Naive thymus-derived CD8-positive, alpha-beta T cell (primary cell): ENCODE results near the gene SLC49A4. TPM values are rescaled to one million over a fixed set of nuclear protein-coding genes. Genes with fewer than 3 reads are reported as not detected.

ENCODE experiments used
- ATAC-seq, 2 donors: fragments of 150-1000 bp; cut with Tn5 transposase in 1 of 2; sonication (Bioruptor Pico), chemical (Tn5 transposase) in 1 of 2; 1 replicate in 1 of 2; 2 replicates in 1 of 2; pipeline ENCODE4 v1.10.0; 2021; ENCODE audit warnings: mild to moderate bottlenecking in 2 of 2, moderate library complexity in 2 of 2
- POLR2A ChIA-PET: fragments of 350-600 bp; sonication (Branson Sonifier 250); formaldehyde crosslinking; loops from one replicate; lab custom pipeline; 2021; ENCODE audit warnings: antibody characterized with exemption; lab: Charles Lee
- DNase-seq, 10 donors: peaks; one replicate each; pipeline versions ENCODE4 v3.0.0 to v3.0.0-alpha.2; 2020 to 2022
- H3K27ac Mint-ChIP-seq, 10 donors: one replicate each; pipeline ENCODE4 v1.8.0; 2020 to 2022; ENCODE audit warnings: mild to moderate bottlenecking in 10 of 10, mixed read lengths in 10 of 10, moderate library complexity in 4 of 10, inconsistent platforms in 1 of 10
- H3K27me3 Mint-ChIP-seq, 5 donors: one replicate each; pipeline ENCODE4 v1.8.0; 2021 to 2022; ENCODE audit warnings: mixed read lengths in 5 of 5
- H3K36me3 Mint-ChIP-seq, 3 donors: one replicate each; pipeline ENCODE4 v1.8.0; 2020 to 2022; ENCODE audit warnings: mixed read lengths in 3 of 3, mild to moderate bottlenecking in 2 of 3, inconsistent platforms in 1 of 3
- H3K4me1 Mint-ChIP-seq, 4 donors: one replicate each; pipeline ENCODE4 v1.8.0; 2021 to 2022; ENCODE audit warnings: mixed read lengths in 4 of 4
- H3K4me3 Mint-ChIP-seq, 10 donors: one replicate each; pipeline ENCODE4 v1.8.0; 2020 to 2022; ENCODE audit warnings: mild to moderate bottlenecking in 10 of 10, mixed read lengths in 10 of 10, moderate library complexity in 6 of 10, inconsistent platforms in 1 of 10
- H3K9me3 Mint-ChIP-seq, 9 donors: one replicate each; pipeline ENCODE4 v1.8.0; 2020 to 2022; ENCODE audit warnings: mixed read lengths in 9 of 9, mild to moderate bottlenecking in 3 of 9, inconsistent platforms in 1 of 9, moderate library complexity in 1 of 9
- polyA plus RNA-seq, 3 donors: library from polyadenylated mRNA; unstranded; fragments of 300-500 nt; fragmentation: Illumina TruSeq; gene quantifications; one replicate each; pipeline ENCODE4 v1.2.3, GENCODE V29; 2021
- total RNA-seq, 8 experiments: library from RNA in 2 of 8; stranded (reverse) in 2 of 8; gene quantifications; one replicate each; pipeline ENCODE4 v1.2.3 and lab custom pipeline; 2021 to 2026

The SLC49A4 gene
- total and polyA plus RNA-seq, 5 experiments from 2014 or later = 1.3 to 8.7 (median 2.5) TPM

GRCh38 chr3:122918576-122919290 lies 123.9 kb downstream of the SLC49A4 start:
- Mint-ChIP-seq H3K4me3 (no peak overlapping the region), H3K36me3 (peaks cover 0 to 6% (median 0%) of the 10 kb centered on the region in 3 donors), H3K4me1 (peaks cover 4 to 17% (median 14%) of the 10 kb centered on the region in 4 donors), H3K9me3 (no peaks in the 10 kb centered on the region), H3K27ac (no peak overlapping the region), H3K27me3 (peaks cover 17 to 42% (median 27%) of the 10 kb centered on the region in 5 donors)
- POLR2A ChIA-PET = no interaction called here
- DNase-seq = no peak
- ATAC-seq = no peak

- POLR2A ChIA-PET = no interaction called here
- H3K4me3 Mint-ChIP-seq = no peak overlapping the region
- no peak for DNase-seq
- H3K4me1 Mint-ChIP-seq = peaks cover 4 to 15% (median 14%) of the 10 kb centered on the region in 4 donors
- H3K36me3 Mint-ChIP-seq = peaks cover 0 to 2% (median 0%) of the 10 kb centered on the region in 3 donors
- H3K27me3 Mint-ChIP-seq = peaks cover 15 to 36% (median 24%) of the 10 kb centered on the region in 5 donors
- ATAC-seq = no peak
- H3K27ac Mint-ChIP-seq = no peak overlapping the region
- H3K9me3 Mint-ChIP-seq = no peaks in the 10 kb centered on the region
Measured at GRCh38 chr3:122919291-122919610, 124.4 kb downstream of the SLC49A4 start.

DNA sequence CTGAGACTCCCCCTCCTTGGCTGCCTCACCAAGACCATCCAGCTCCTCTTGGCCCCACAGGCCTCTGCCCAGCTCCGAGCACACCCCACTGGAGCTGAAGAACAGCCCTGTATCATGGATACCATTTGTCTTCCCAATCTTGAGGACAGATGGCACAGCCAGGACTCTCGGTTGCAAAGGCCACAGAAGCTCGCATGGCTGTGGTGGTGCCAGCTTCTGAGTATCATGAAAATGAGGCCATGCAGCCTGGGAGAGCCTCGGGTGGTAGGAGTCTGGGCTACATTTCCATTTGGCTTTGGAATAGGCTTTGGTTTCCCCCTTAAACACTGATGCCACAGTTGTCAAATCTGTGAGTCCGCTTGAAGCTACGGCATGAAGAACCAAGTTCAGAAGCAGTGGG lies 126.1 kb downstream of the SLC49A4 start:
- POLR2A ChIA-PET = no interaction called here
- peaks cover 15 to 32% (median 23%) of the 10 kb centered on the region in 5 donors for H3K27me3 Mint-ChIP-seq
- H3K9me3 Mint-ChIP-seq = no peaks in the 10 kb centered on the region
- no peak overlapping the region for H3K4me3 Mint-ChIP-seq
- DNase-seq = no peak
- H3K27ac Mint-ChIP-seq = no peak overlapping the region
- ATAC-seq = no peak
- peaks cover 2 to 12% (median 10%) of the 10 kb centered on the region in 4 donors for H3K4me1 Mint-ChIP-seq
- H3K36me3 Mint-ChIP-seq = no peaks in the 10 kb centered on the region

DNA sequence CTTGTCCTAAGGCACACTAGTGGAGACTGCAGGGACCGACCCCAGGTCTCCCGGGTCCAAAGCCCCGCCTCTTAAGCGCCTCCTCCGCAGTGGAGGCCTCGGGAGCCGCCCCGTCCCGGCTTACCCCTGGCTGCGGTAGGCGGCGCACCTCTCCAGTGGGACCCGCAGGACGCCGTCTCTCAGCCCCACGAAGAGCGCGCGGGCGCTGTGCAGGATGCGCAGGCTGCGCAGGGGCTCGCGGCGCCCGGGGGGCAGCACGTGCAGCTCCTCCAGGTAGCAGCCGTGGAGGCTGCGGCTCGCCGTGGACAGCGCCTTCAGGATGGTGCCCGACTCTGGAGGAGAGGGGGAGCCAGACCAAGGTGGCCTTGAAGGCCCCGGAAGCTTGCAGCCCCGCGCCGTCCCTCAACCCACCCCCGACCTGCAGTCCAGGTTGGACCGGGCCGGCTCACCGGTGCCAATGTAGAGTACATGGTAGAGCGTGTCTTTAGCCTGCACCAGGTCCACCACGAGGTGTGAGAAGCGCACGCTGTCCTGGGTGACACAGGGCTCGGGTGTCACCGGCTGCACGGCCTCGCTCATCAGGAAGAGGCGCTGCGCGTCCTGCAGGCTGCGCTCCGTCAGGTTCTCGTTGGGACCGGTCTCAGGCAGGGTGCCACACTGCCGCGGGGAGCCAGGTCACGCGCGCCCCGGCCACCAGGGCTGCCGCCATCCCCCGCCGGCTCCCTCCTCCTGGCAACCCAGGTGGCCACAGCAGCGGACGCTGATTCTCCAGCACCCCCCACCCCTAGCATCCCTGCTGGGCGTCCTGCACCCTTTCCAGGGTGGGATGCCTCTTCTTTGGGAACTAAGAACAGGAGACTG lies 127.2 kb downstream of the SLC49A4 start:
- H3K36me3 Mint-ChIP-seq = no peaks in the 10 kb centered on the region
- H3K4me3 Mint-ChIP-seq = peak overlapping the region in 6 of 10 donors; percentile 32 to 60 (median 41)
- H3K4me1 Mint-ChIP-seq = peaks cover 0 to 7% (median 4%) of the 10 kb centered on the region in 4 donors
- DNase-seq = peak in 1 of 10 donors; percentile 25
- ATAC-seq = peak; percentile 68 to 75
- H3K27me3 Mint-ChIP-seq = peaks cover 15 to 32% (median 23%) of the 10 kb centered on the region in 5 donors
- no peaks in the 10 kb centered on the region for H3K9me3 Mint-ChIP-seq
- POLR2A ChIA-PET = no interaction called here
- H3K27ac Mint-ChIP-seq = peak overlapping the region in 1 of 10 donors; percentile 24

- no peak for ATAC-seq
- H3K9me3 Mint-ChIP-seq = no peaks in the 10 kb centered on the region
- DNase-seq = no peak
Measured at GRCh38 chr3:122923611-122924010, 128.7 kb downstream of the SLC49A4 start.

GRCh38 chr3:122924056-122924455 lies 129.2 kb downstream of the SLC49A4 start:
- DNase-seq = no peak
- POLR2A ChIA-PET = no interaction called here
- no peaks in the 10 kb centered on the region for H3K36me3 Mint-ChIP-seq
- H3K27me3 Mint-ChIP-seq = peaks cover 15 to 26% (median 21%) of the 10 kb centered on the region in 5 donors
- peaks cover 0 to 7% (median 4%) of the 10 kb centered on the region in 4 donors for H3K4me1 Mint-ChIP-seq
- no peak overlapping the region for H3K4me3 Mint-ChIP-seq
- no peak for ATAC-seq
- no peak overlapping the region for H3K27ac Mint-ChIP-seq
- H3K9me3 Mint-ChIP-seq = no peaks in the 10 kb centered on the region

More at GRCh38 chr3:122923611-122924010, 128.7 kb downstream of the SLC49A4 start:
- POLR2A ChIA-PET = no interaction called here
- Mint-ChIP-seq H3K27ac (no peak overlapping the region), H3K4me3 (no peak overlapping the region), H3K4me1 (peaks cover 0 to 7% (median 4%) of the 10 kb centered on the region in 4 donors), H3K36me3 (no peaks in the 10 kb centered on the region), H3K27me3 (peaks cover 15 to 30% (median 21%) of the 10 kb centered on the region in 5 donors)

DNA sequence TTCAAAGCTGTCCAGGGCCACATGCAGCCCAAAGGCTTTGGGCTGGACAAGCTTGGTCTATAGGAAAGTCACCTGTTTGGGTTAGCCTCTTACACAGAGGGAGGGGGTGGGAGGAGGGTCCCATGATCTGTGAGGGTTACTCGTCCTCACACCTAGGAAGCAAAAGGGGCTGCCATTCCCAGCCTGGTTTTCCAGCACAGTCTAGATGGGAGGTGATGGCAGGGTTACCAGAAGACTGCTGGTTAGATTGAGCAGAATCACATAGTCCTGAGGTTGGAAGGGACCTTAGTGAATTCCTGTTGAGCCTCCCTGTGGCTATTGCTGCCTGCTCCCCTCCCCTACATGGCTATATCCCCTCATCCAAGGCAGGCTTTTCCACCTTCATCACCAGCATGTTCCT lies 130.9 kb downstream of the SLC49A4 start:
- Mint-ChIP-seq H3K4me3 (no peak overlapping the region), H3K9me3 (no peaks in the 10 kb centered on the region), H3K27ac (no peak overlapping the region), H3K27me3 (peaks cover 5 to 11% (median 9%) of the 10 kb centered on the region in 5 donors), H3K36me3 (no peaks in the 10 kb centered on the region), H3K4me1 (peaks cover 0 to 7% (median 4%) of the 10 kb centered on the region in 4 donors)
- POLR2A ChIA-PET = no interaction called here
- ATAC-seq (no peak), DNase-seq (no peak)

GRCh38 chr3:122926322-122926721 lies 131.5 kb downstream of the SLC49A4 start:
- DNase-seq = no peak
- Mint-ChIP-seq H3K27ac (no peak overlapping the region), H3K9me3 (no peaks in the 10 kb centered on the region), H3K4me1 (peaks cover 0 to 7% (median 4%) of the 10 kb centered on the region in 4 donors), H3K27me3 (peaks cover 3 to 6% (median 5%) of the 10 kb centered on the region in 5 donors), H3K4me3 (no peak overlapping the region), H3K36me3 (no peaks in the 10 kb centered on the region)
- no peak for ATAC-seq
- POLR2A ChIA-PET = no interaction called here

- POLR2A ChIA-PET = no interaction called here
- no peaks in the 10 kb centered on the region for H3K36me3 Mint-ChIP-seq
- peaks cover 0 to 6% (median 4%) of the 10 kb centered on the region in 4 donors for H3K4me1 Mint-ChIP-seq
- DNase-seq = no peak
- no peak overlapping the region for H3K4me3 Mint-ChIP-seq
- H3K27ac Mint-ChIP-seq = no peak overlapping the region
- H3K9me3 Mint-ChIP-seq = no peaks in the 10 kb centered on the region
- H3K27me3 Mint-ChIP-seq = peaks cover 0 to 3% (median 3%) of the 10 kb centered on the region in 5 donors
- ATAC-seq = no peak
Measured at GRCh38 chr3:122926811-122927210, 131.9 kb downstream of the SLC49A4 start.

- Mint-ChIP-seq H3K36me3 (no peaks in the 10 kb centered on the region), H3K4me3 (no peak overlapping the region), H3K4me1 (peaks cover 0 to under 1% (median under 1%) of the 10 kb centered on the region in 4 donors), H3K27me3 (peaks cover 0 to 3% (median 1%) of the 10 kb centered on the region in 5 donors), H3K27ac (no peak overlapping the region), H3K9me3 (no peaks in the 10 kb centered on the region)
- POLR2A ChIA-PET = no interaction called here
- no peak for ATAC-seq
- DNase-seq = no peak
Measured at GRCh38 chr3:122927726-122928125, 132.9 kb downstream of the SLC49A4 start.

DNA sequence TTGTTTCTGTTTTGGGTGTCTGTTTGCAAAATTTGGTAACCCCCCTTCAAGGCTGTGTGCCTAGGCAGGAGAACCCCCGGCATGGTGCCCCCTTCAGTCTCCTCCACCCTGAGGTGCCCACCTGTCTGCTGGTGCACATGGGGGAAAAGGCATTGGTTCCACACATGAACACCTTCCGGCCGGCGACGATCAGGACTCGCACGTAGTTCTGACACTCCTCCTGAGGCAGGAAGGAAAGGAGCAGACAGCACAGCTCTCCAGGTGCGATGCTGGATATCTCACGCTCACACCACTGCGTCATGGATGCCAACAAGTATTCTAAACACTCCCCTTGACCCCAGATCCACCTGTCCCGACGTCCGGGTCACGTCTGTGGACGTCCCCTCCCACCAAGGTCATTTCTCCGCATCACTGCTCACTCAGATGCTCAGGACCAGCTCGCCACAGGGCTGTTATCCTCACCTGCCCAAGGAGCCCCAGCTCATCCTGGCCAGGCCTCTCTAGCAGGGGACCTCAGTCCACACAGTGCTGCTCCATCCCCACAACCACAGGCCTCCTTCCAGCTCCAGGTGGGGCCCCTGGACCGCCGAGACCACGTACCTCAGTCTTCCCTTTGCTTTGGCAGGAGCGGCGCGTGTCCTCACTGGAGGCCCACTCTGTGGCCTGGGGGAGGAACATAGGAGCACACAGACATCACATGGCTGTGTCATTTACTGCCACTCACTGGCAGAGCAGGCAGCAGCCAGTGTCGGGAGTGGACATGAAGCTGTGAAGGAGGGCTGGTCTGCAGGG lies 133.7 kb downstream of the SLC49A4 start:
- Mint-ChIP-seq H3K36me3 (no peaks in the 10 kb centered on the region), H3K27me3 (peaks cover 0 to 5% (median 0%) of the 10 kb centered on the region in 5 donors), H3K4me3 (no peak overlapping the region), H3K27ac (peak overlapping the region in 1 of 10 donors; percentile 41), H3K4me1 (peaks cover 0 to 2% (median 0%) of the 10 kb centered on the region in 4 donors), H3K9me3 (no peaks in the 10 kb centered on the region)
- DNase-seq (no peak), ATAC-seq (no peak)
- POLR2A ChIA-PET = no interaction called here
